22Rv1 (cell line): ENCODE results near the gene PPP1R15B.
A peak's percentile ranks its signal among the peaks of the same experiment; 100 is the strongest.

Experiments used
- H3K27ac ChIP-seq: fragments of 450-650 bp; 2 replicates; pipeline ENCODE4 v1.5.1; 2017
- CTCF ChIP-seq: fragments of 450-650 bp; IDR thresholded peaks from 2 replicates; pipeline ENCODE4 v1.5.1; 2017; ENCODE audit warnings: mild to moderate bottlenecking
- ZFX ChIP-seq: fragments of 450-650 bp; IDR thresholded peaks from 2 replicates; pipeline ENCODE4 v1.6.1; 2017; ENCODE audit warnings: antibody characterized with exemption, borderline replicate concordance

Gene PPP1R15B

GRCh38 chr1:204410688-204411450 is 748 bp downstream of the PPP1R15B start:
- TF ChIP-seq ZFX = no peak
- TF ChIP-seq CTCF = no peak
- H3K27ac ChIP-seq = peak overlapping the region; percentile 91

- TF ChIP-seq CTCF (no peak), ZFX (no peak)
- peak overlapping the region; percentile 91 for H3K27ac ChIP-seq
Observed at GRCh38 chr1:204409836-204410687, 1.6 kb downstream of the PPP1R15B start.

- 0 out of 2 replicates have a peak overlapping the region, but pooled peaks have one; percentile 91 for H3K27ac ChIP-seq
- TF ChIP-seq ZFX (no peak), CTCF (no peak)
Observed at GRCh38 chr1:204409123-204409522, 2.5 kb downstream of the PPP1R15B start.

GRCh38 chr1:204408602-204409001 is 3.0 kb downstream of the PPP1R15B start:
- no peak for TF ChIP-seq CTCF
- TF ChIP-seq ZFX = no peak
- 0 out of 2 replicates have a peak overlapping the region, but pooled peaks have one; percentile 0 for H3K27ac ChIP-seq

GRCh38 chr1:204408074-204408507 is 3.5 kb downstream of the PPP1R15B start:
- TF ChIP-seq CTCF (no peak), ZFX (no peak)
- H3K27ac ChIP-seq = 0 out of 2 replicates have a peak overlapping the region, but pooled peaks have one; percentile 3

GRCh38 chr1:204407295-204407971 is 4.2 kb downstream of the PPP1R15B start:
- no peak for TF ChIP-seq CTCF
- 0 out of 2 replicates have a peak overlapping the region, but pooled peaks have one; percentile 3 for H3K27ac ChIP-seq
